HG03139 (cell line): Measurements from ENCODE around the gene NEAT1.
A peak's percentile ranks its signal among the peaks of the same experiment; 100 is the strongest.

Experiments used
- ATAC-seq: cut with Tn5 transposase; IDR thresholded peaks from one replicate; pipeline ENCODE4 v1.9.1; 2021; ENCODE audit not compliant: unreplicated experiment

Gene NEAT1

GRCh38 chr11:65433657-65434056, 11.1 kb downstream of the NEAT1 start:
- no peak for ATAC-seq

GRCh38 chr11:65434057-65434666, 11.6 kb downstream of the NEAT1 start:
- no peak for ATAC-seq

GRCh38 chr11:65434667-65435410, 12.2 kb downstream of the NEAT1 start:
- ATAC-seq = no peak

- ATAC-seq = no peak
These were observed 12.9 kb downstream of the NEAT1 start for GRCh38 chr11:65435411-65435931.

GRCh38 chr11:65435981-65436411, 13.4 kb downstream of the NEAT1 start:
- no peak for ATAC-seq

- ATAC-seq = no peak
These were observed 13.9 kb downstream of the NEAT1 start for GRCh38 chr11:65436412-65437032.

GRCh38 chr11:65437436-65438227, 15.0 kb downstream of the NEAT1 start:
- ATAC-seq = no peak

- ATAC-seq = no peak
These were observed 15.9 kb downstream of the NEAT1 start for GRCh38 chr11:65438257-65439151.

- no peak for ATAC-seq
These were observed 17.0 kb downstream of the NEAT1 start for GRCh38 chr11:65439331-65440181.

GRCh38 chr11:65440831-65441499, 18.4 kb downstream of the NEAT1 start:
- peak; percentile 40 for ATAC-seq

GRCh38 chr11:65442842-65443331, 20.3 kb downstream of the NEAT1 start:
- no peak for ATAC-seq

GRCh38 chr11:65444314-65445051, 21.9 kb downstream of the NEAT1 start:
- no peak for ATAC-seq

GRCh38 chr11:65445101-65445603, 22.6 kb downstream of the NEAT1 start:
- ATAC-seq = no peak

- no peak for ATAC-seq
These were observed 23.2 kb downstream of the NEAT1 start for GRCh38 chr11:65445604-65446445.

- no peak for ATAC-seq
These were observed 24.1 kb downstream of the NEAT1 start for GRCh38 chr11:65446446-65447277.

GRCh38 chr11:65448074-65448417, 25.4 kb downstream of the NEAT1 start:
- ATAC-seq = no peak
